SK-N-SH (cell line): ENCODE measurements around the gene GNG10. TPM values are rescaled to one million over a fixed set of nuclear protein-coding genes. Genes with fewer than 3 reads are reported as not detected.

Source experiments
- CTCF ChIA-PET: fragments of 300-600, 350-600 bp; formaldehyde crosslinking; extraction: SDS; loops from one replicate; lab custom pipeline; 2021; lab: Yijun Ruan, JAX
- POLR2A ChIA-PET: fragments of 350-600 bp; sonication (Branson Sonifier 250); formaldehyde crosslinking; extraction: SDS; loops from one replicate; lab custom pipeline; 2020; ENCODE audit warnings: antibody characterized with exemption, inconsistent platforms; lab: Yijun Ruan, JAX
- DNase-seq: peaks from one replicate; pipeline ENCODE4 v3.0.0; 2012
- H2AFZ ChIP-seq: fragments of 200-600 bp; sonication (generic); 2 replicates; pipeline ENCODE4 v1.8.1; 2016; ENCODE audit warnings: antibody characterized with exemption, mild to moderate bottlenecking, low read depth
- H3F3A ChIP-seq: fragments of 200-600 bp; sonication (generic); replicated peaks from 2 replicates; pipeline ENCODE3; 2016; ENCODE audit warnings: antibody characterized with exemption, mild to moderate bottlenecking; ENCODE audit not compliant: insufficient read depth
- H3K27ac ChIP-seq, 2 experiments: fragments of 200-500 bp in 1 of 2; fragments of 200-600 bp in 1 of 2; sonication (Bioruptor generic) in 1 of 2; sonication (generic), shearing (Covaris generic) in 1 of 2; 2 replicates each; pipeline versions ENCODE4 v1.5.1 to v1.6.1; 2014 to 2016; ENCODE audit warnings: low read depth in 2 of 2, inconsistent platforms in 1 of 2, low read length in 1 of 2, mild to moderate bottlenecking in 1 of 2, mixed read lengths in 1 of 2
- H3K27me3 ChIP-seq: fragments of 200-600 bp; sonication (generic), shearing (Covaris generic); 2 replicates; pipeline ENCODE4 v1.6.1; 2016; ENCODE audit warnings: mixed run types; ENCODE audit not compliant: insufficient read depth
- H3K36me3 ChIP-seq, 2 experiments: fragments of 200-500 bp in 1 of 2; fragments of 200-600 bp in 1 of 2; sonication (Bioruptor generic) in 1 of 2; sonication (generic) in 1 of 2; replicated peaks in 1 of 2; 2 replicates each; pipeline versions ENCODE3 to v1.5.1; 2014 to 2016; ENCODE audit warnings: low read length in 1 of 2, mild to moderate bottlenecking in 1 of 2; ENCODE audit not compliant: insufficient read depth in 2 of 2, control insufficient read depth in 1 of 2
- H3K4me1 ChIP-seq, 2 experiments: fragments of 200-500 bp in 1 of 2; fragments of 200-600 bp in 1 of 2; sonication (Bioruptor generic) in 1 of 2; sonication (generic), shearing (Covaris generic) in 1 of 2; 2 replicates each; pipeline versions ENCODE4 v1.5.1 to v1.6.1; 2014 to 2016; ENCODE audit warnings: low read depth in 1 of 2, low read length in 1 of 2, mixed run types in 1 of 2; ENCODE audit not compliant: insufficient read depth in 2 of 2, control insufficient read depth in 1 of 2
- H3K4me2 ChIP-seq: fragments of 200-600 bp; sonication (generic), shearing (Covaris generic); 2 replicates; pipeline ENCODE4 v1.6.1; 2017; ENCODE audit warnings: mixed run types
- H3K4me3 ChIP-seq, 2 experiments: fragments of 200-500 bp in 1 of 2; fragments of 200-600 bp in 1 of 2; sonication (Bioruptor generic) in 1 of 2; sonication (generic), shearing (Covaris generic) in 1 of 2; 2 replicates each; pipeline versions ENCODE4 v1.5.1 to v1.8.1; 2014 to 2016; ENCODE audit warnings: low read depth in 2 of 2, inconsistent platforms in 1 of 2, low read length in 1 of 2, mild to moderate bottlenecking in 1 of 2, mixed read lengths in 1 of 2, moderate library complexity in 1 of 2
- H3K79me2 ChIP-seq: fragments of 200-600 bp; sonication (generic); 2 replicates; pipeline ENCODE4 v1.8.1; 2017; ENCODE audit warnings: mild to moderate bottlenecking; ENCODE audit not compliant: insufficient read depth
- H3K9ac ChIP-seq: fragments of 200-600 bp; sonication (generic); 2 replicates; pipeline ENCODE4 v1.6.1; 2017; ENCODE audit warnings: mixed run types
- H3K9me2 ChIP-seq: fragments of 200-600 bp; sonication (generic); 2 replicates; pipeline ENCODE4 v1.6.1; 2017; ENCODE audit warnings: mixed run types
- H3K9me3 ChIP-seq: fragments of 200-600 bp; sonication (generic); 2 replicates; pipeline ENCODE4 v1.6.1; 2017; ENCODE audit warnings: mixed run types, mild to moderate bottlenecking, moderate library complexity
- H4K20me1 ChIP-seq: fragments of 200-600 bp; sonication (generic); 2 replicates; pipeline ENCODE4 v1.6.1; 2017; ENCODE audit warnings: mild to moderate bottlenecking, mixed run types; ENCODE audit not compliant: insufficient read depth
- CHD2 ChIP-seq: fragments of 150-350 bp; IDR thresholded peaks from 2 replicates; pipeline ENCODE4 v1.6.1; 2018; ENCODE audit warnings: low read length; ENCODE audit not compliant: partially characterized antibody
- ELF1 ChIP-seq: IDR thresholded peaks from 2 replicates; pipeline ENCODE4 v1.4.0; 2012
- EP300 ChIP-seq, 2 experiments: IDR thresholded peaks; 2 replicates each; pipeline versions ENCODE4 v1.4.0 to v1.6.1; 2012; ENCODE audit warnings: borderline replicate concordance in 1 of 2, low read depth in 1 of 2, low read length in 1 of 2
- FOSL2 ChIP-seq: IDR thresholded peaks from 2 replicates; pipeline ENCODE4 v1.4.0; 2012; ENCODE audit warnings: low read depth, mild to moderate bottlenecking, moderate library complexity, borderline replicate concordance
- FOXJ3 ChIP-seq: sonication (generic); formaldehyde crosslinking; IDR thresholded peaks from 2 replicates; pipeline ENCODE4 v1.5.1; 2020; ENCODE audit warnings: mild to moderate bottlenecking, missing genetic modification reagents
- GABPA ChIP-seq: IDR thresholded peaks from 2 replicates; pipeline ENCODE4 v1.4.0; 2012; ENCODE audit warnings: low read depth, mild to moderate bottlenecking
- MXI1 ChIP-seq: IDR thresholded peaks from 2 replicates; pipeline ENCODE4 v1.6.1; 2012; ENCODE audit warnings: mild to moderate bottlenecking, low read depth, low read length, improper control_type of control experiment
- NRF1 ChIP-seq: IDR thresholded peaks from 2 replicates; pipeline ENCODE4 v1.6.1; 2012; ENCODE audit warnings: low read depth, mild to moderate bottlenecking, low read length
- RCOR1 ChIP-seq: fragments of 150-350 bp; IDR thresholded peaks from 2 replicates; pipeline ENCODE4 v1.6.1; 2017; ENCODE audit warnings: antibody characterized with exemption, low read length
- RXRA ChIP-seq: IDR thresholded peaks from 2 replicates; pipeline ENCODE4 v1.4.0; 2012; ENCODE audit warnings: low read depth, mild to moderate bottlenecking, borderline replicate concordance
- SIN3A ChIP-seq: IDR thresholded peaks from 2 replicates; pipeline ENCODE4 v1.6.1; 2012; ENCODE audit warnings: low read depth, mild to moderate bottlenecking, low read length, moderate library complexity, borderline replicate concordance
- TAF1 ChIP-seq: IDR thresholded peaks from 2 replicates; pipeline ENCODE4 v1.6.1; 2012; ENCODE audit warnings: low read depth, mild to moderate bottlenecking, low read length, moderate library complexity, borderline replicate concordance
- TCF12 ChIP-seq: IDR thresholded peaks from 2 replicates; pipeline ENCODE4 v1.4.0; 2012
- YY1 ChIP-seq: IDR thresholded peaks from 2 replicates; pipeline ENCODE4 v1.4.0; 2012; ENCODE audit warnings: low read depth, mild to moderate bottlenecking
- WGBS: methylation state at CpG from one replicate; pipeline ENCODE4 v1.1.6; 2017; ENCODE audit warnings: low lambda C conversion rate; 5-methylcytosine and 5-hydroxymethylcytosine counted together
- polyA plus RNA-seq, 3 experiments: library from polyadenylated mRNA; depleted of rRNA; stranded (reverse); fragments of >200 nt; gene quantifications; 2 replicates each; pipeline ENCODE4 v1.2.3, GENCODE V29; 2012
- TF ChIP-seq, protein P1 (sequence below): IDR thresholded peaks from 2 replicates; pipeline ENCODE4 v1.4.0; 2012; ENCODE audit warnings: low read depth

GNG10 gene
- polyA plus RNA-seq, 1 of the 3 experiments (the other 2 are of a cell fraction) = 57.7 TPM

DNA sequence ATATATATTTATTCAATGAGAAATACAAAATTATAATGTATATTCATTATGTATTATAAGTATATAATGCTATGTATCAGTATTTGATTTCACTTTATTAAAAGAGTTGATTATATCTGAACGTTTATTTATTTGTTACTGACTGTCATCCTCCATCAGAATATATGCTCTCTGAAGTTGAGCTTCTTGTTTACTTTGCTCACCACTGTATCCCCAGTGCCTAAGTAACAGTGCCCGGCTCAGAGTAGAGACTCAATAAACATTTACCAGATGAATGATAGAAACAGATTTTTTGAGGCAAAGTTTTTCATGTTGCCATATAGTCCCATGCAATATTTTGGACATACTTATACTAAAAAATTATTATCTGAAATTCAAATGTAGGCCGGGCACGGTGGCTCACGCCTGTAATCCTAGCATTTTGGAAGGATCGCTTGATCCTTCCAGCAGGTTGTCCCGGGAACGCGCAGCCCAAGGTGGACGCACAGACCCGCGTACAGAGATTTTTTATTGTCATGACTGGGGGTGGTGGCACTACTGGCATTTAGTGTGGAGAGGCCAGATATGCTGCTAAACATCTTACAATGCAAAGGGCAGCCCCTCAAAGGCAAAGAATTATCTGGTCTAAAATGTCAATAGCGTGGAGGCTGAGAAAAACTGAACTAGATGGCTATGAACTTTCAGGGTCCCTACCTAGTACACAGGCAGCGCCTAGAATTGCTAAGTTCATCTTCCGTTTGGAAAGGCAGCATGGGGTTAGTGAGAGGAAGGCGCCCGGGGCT, 31.0 kb upstream of the GNG10 start:
- peaks cover 5% of the 10 kb centered on the region for H3F3A ChIP-seq
- POLR2A ChIA-PET = interaction anchor here (2.4 kb wide), 1 partner anchor 31 kb away, joined by 10 read pairs; the partner anchor contains the start of gene GNG10
- H3K36me3 ChIP-seq = no peaks in the 10 kb centered on the region
- H4K20me1 ChIP-seq = peaks cover 17% of the 10 kb centered on the region
- no peaks in the 10 kb centered on the region for H3K27me3 ChIP-seq
- peaks cover 42% of the 10 kb centered on the region for H3K79me2 ChIP-seq
- DNase-seq = peak; percentile 30
- H3K9ac ChIP-seq = peak overlapping the region; percentile 82
- H3K4me3 ChIP-seq = peak overlapping the region; percentile 90 to 97
- no peak for TF ChIP-seq NRF1
- 0 out of 4 replicates have a peak, but pooled peaks of 1 of the 2 experiments have one; percentile 0 for TF ChIP-seq EP300 (IDR thresholded peaks at IDR 0.05; ENCODE audit: borderline replicate concordance in 1 of 2, low read depth in 1 of 2, low read length in 1 of 2)
- no peak for TF ChIP-seq TAF1
- TF ChIP-seq FOSL2 = no peak
- TF ChIP-seq, all 33 proteins: peak for 1
- Histone ChIP-seq H3K27ac (peak overlapping the region; percentile 40 to 77; a peak in 3 of 4 replicates), H2AFZ (peak overlapping the region; percentile 97), H3K9me2 (no peaks in the 10 kb centered on the region), H3K4me2 (peak overlapping the region; percentile 97), H3K4me1 (peaks cover 10 to 21% of the 10 kb centered on the region in 2 experiments; a peak in 3 of 4 replicates), H3K9me3 (no peaks in the 10 kb centered on the region)
- 5% methylated on average over 17 of the region's 17 CpGs for WGBS
- CTCF ChIA-PET = interaction anchor here (1.4 to 1.7 kb wide), 2 partner anchors 9 to 17 kb away, joined by 6 to 8 read pairs; no protein-coding TSS in a partner anchor

DNA sequence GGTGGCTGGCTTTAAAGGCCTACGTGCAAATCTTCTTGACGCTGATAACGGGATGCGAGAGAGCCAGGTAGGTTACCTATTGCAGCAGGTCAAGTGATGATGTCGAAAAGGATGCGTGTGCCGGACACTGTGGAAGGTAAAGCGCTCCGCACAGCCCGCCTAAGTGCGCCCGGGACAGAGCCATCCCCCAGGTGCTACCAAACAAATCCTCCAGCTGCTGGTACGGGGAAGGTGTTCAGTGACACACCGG, 30.5 kb upstream of the GNG10 start:
- Histone ChIP-seq H3K9me2 (no peaks in the 10 kb centered on the region), H3K27ac (peak overlapping the region; percentile 40 to 77; a peak in 3 of 4 replicates), H3K4me1 (peaks cover 10 to 21% of the 10 kb centered on the region in 2 experiments; a peak in 3 of 4 replicates), H3K27me3 (no peaks in the 10 kb centered on the region), H4K20me1 (peaks cover 21% of the 10 kb centered on the region), H3K4me3 (peak overlapping the region; percentile 90 to 97), H3K9ac (peak overlapping the region; percentile 82), H2AFZ (peak overlapping the region; percentile 97), H3K4me2 (peak overlapping the region; percentile 97), H3K79me2 (peaks cover 47% of the 10 kb centered on the region), H3F3A (peaks cover 5% of the 10 kb centered on the region), H3K36me3 (no peaks in the 10 kb centered on the region), H3K9me3 (no peaks in the 10 kb centered on the region)
- 0% methylated on average over 11 of the region's 14 CpGs for WGBS
- POLR2A ChIA-PET = interaction anchor here (0.5 to 2.4 kb wide), 4 partner anchors 21 to 129 kb away, joined by 3 to 10 read pairs (median 4); partner anchors contain the start of gene GNG10
- peak; percentile 87 for TF ChIP-seq CHD2
- TF ChIP-seq, protein P1, sequence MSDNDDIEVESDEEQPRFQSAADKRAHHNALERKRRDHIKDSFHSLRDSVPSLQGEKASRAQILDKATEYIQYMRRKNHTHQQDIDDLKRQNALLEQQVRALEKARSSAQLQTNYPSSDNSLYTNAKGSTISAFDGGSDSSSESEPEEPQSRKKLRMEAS = peak; percentile 89; the same call in 1 of the 2 replicates
- TF ChIP-seq RCOR1 = peak; percentile 75
- TF ChIP-seq SIN3A = peak; percentile 99; the same call in 1 of the 2 replicates
- peak; percentile 67; the same call in 1 of the 2 replicates for TF ChIP-seq YY1
- TF ChIP-seq ELF1 = no peak
- no peak for TF ChIP-seq FOXJ3 (CRISPR knock-in tag)
- TF ChIP-seq TCF12 = peak; percentile 54; the same call in 1 of the 2 replicates
- TF ChIP-seq EP300 (IDR thresholded peaks at IDR 0.05; ENCODE audit: borderline replicate concordance in 1 of 2, low read depth in 1 of 2, low read length in 1 of 2) = 0 out of 4 replicates have a peak, but pooled peaks of 1 of the 2 experiments have one; percentile 21
- no peak for TF ChIP-seq RXRA
- TF ChIP-seq MXI1 = peak; percentile 96; the same call in 1 of the 2 replicates
- TF ChIP-seq GABPA = peak; percentile 93; the same call in 1 of the 2 replicates
- CTCF ChIA-PET = interaction anchor here (0.5 to 1.4 kb wide), 3 partner anchors 8 to 33 kb away, joined by 4 to 8 read pairs (median 5); no protein-coding TSS in a partner anchor
- no peak for DNase-seq
